Activated CD8-positive, alpha-beta memory T cell treated with anti-CD3 and anti-CD28 coated beads, Interleukin-2, amount 50 U/mL, for 24 hours (primary cell): Measurements from ENCODE around the gene PLEKHO1.
"Not testable (repeated sequence)": the region's sequence is repeated elsewhere in the genome, so short reads cannot be mapped to it uniquely, and the experiment has no call there.

Experiments used
- DNase-seq: peaks from one replicate; pipeline ENCODE4 v3.0.0-alpha.2; 2020; ENCODE audit errors: extremely low read depth

PLEKHO1 gene

GRCh38 chr1:150173141-150173585, 23.4 kb downstream of the PLEKHO1 start:
- DNase-seq = no peak

- no peak for DNase-seq
These were observed 26.9 kb downstream of the PLEKHO1 start for GRCh38 chr1:150176593-150176992.

GRCh38 chr1:150178548-150178947, 28.8 kb downstream of the PLEKHO1 start:
- DNase-seq = no peak

- DNase-seq = no peak
These were observed 30.2 kb downstream of the PLEKHO1 start for GRCh38 chr1:150179867-150180266.

GRCh38 chr1:150180474-150180873, 30.8 kb downstream of the PLEKHO1 start:
- no peak for DNase-seq

- DNase-seq = no peak
These were observed 32.5 kb downstream of the PLEKHO1 start for GRCh38 chr1:150182247-150182646.

GRCh38 chr1:150183061-150183460, 33.3 kb downstream of the PLEKHO1 start:
- no peak for DNase-seq

GRCh38 chr1:150185481-150185880, 35.8 kb downstream of the PLEKHO1 start:
- DNase-seq = no peak

GRCh38 chr1:150186438-150186788, 36.7 kb downstream of the PLEKHO1 start:
- DNase-seq = not testable (repeated sequence)

- no peak for DNase-seq
These were observed 37.3 kb downstream of the PLEKHO1 start for GRCh38 chr1:150186789-150187559.

- DNase-seq = no peak
These were observed 37.8 kb downstream of the PLEKHO1 start for GRCh38 chr1:150187560-150187931.

- no peak for DNase-seq
These were observed 42.3 kb downstream of the PLEKHO1 start for GRCh38 chr1:150192012-150192411.

GRCh38 chr1:150194381-150195031, 44.8 kb downstream of the PLEKHO1 start:
- no peak for DNase-seq

GRCh38 chr1:150196417-150196816, 46.7 kb downstream of the PLEKHO1 start:
- no peak for DNase-seq

- no peak for DNase-seq
These were observed 57.7 kb downstream of the PLEKHO1 start for GRCh38 chr1:150207281-150207971.

- not testable (repeated sequence) for DNase-seq
These were observed 58.7 kb downstream of the PLEKHO1 start for GRCh38 chr1:150208460-150208859.
